Loucy (cell line): ENCODE measurements around the gene ANXA3.

Experiments used
- H2AFZ ChIP-seq: fragments of 200-600 bp; sonication (generic); 2 replicates; pipeline ENCODE4 v1.6.0; 2016; ENCODE audit warnings: antibody characterized with exemption, mild to moderate bottlenecking, low read length, moderate library complexity
- H3F3A ChIP-seq: fragments of 200-600 bp; 2 replicates; pipeline ENCODE4 v1.6.0; 2016; ENCODE audit warnings: antibody characterized with exemption, low read depth, mild to moderate bottlenecking
- H3K27me3 ChIP-seq: fragments of 200-600 bp; sonication (generic); 2 replicates; pipeline ENCODE4 v1.6.1; 2014; ENCODE audit warnings: low read length, mild to moderate bottlenecking; ENCODE audit not compliant: insufficient read depth, poor library complexity, severe bottlenecking
- H3K36me3 ChIP-seq: fragments of 200-600 bp; sonication (generic); 2 replicates; pipeline ENCODE4 v1.6.1; 2016; ENCODE audit warnings: low read length; ENCODE audit not compliant: insufficient read depth
- H3K4me1 ChIP-seq: fragments of 200-600 bp; sonication (generic); 2 replicates; pipeline ENCODE4 v1.5.1; 2014; ENCODE audit warnings: low read length, mild to moderate bottlenecking; ENCODE audit not compliant: insufficient read depth, poor library complexity, severe bottlenecking
- H3K4me2 ChIP-seq: fragments of 200-600 bp; sonication (generic); 2 replicates; pipeline ENCODE4 v1.6.0; 2014; ENCODE audit warnings: antibody characterized with exemption, low read length, low read depth, mild to moderate bottlenecking; ENCODE audit not compliant: poor library complexity, severe bottlenecking
- H3K4me3 ChIP-seq: fragments of 200-600 bp; sonication (generic); 2 replicates; pipeline ENCODE4 v1.5.1; 2014; ENCODE audit warnings: low read length, mild to moderate bottlenecking, mixed read lengths; ENCODE audit not compliant: poor library complexity, severe bottlenecking
- H3K79me2 ChIP-seq: fragments of 200-600 bp; sonication (generic); 2 replicates; pipeline ENCODE4 v1.6.1; 2014; ENCODE audit warnings: low read length; ENCODE audit not compliant: insufficient read depth
- H3K9ac ChIP-seq: fragments of 200-600 bp; sonication (generic); 2 replicates; pipeline ENCODE4 v1.6.0; 2014; ENCODE audit warnings: mild to moderate bottlenecking, low read depth, low read length, moderate library complexity; ENCODE audit not compliant: poor library complexity, severe bottlenecking
- H3K9me2 ChIP-seq: fragments of 200-600 bp; sonication (generic); replicated peaks from 2 replicates; pipeline ENCODE4 v1.6.1; 2016; ENCODE audit warnings: low read depth, low read length, mixed read lengths
- H3K9me3 ChIP-seq: fragments of 200-600 bp; sonication (generic); 2 replicates; pipeline ENCODE4 v1.6.1; 2014; ENCODE audit warnings: mild to moderate bottlenecking, antibody characterized with exemption, low read length, low read depth; ENCODE audit not compliant: insufficient read depth
- H4K20me1 ChIP-seq: fragments of 200-600 bp; sonication (generic); 2 replicates; pipeline ENCODE4 v1.6.0; 2014; ENCODE audit warnings: antibody characterized with exemption, low read length, mild to moderate bottlenecking; ENCODE audit not compliant: insufficient read depth, poor library complexity, severe bottlenecking
- EZH2phosphoT487 ChIP-seq: fragments of 200-600 bp; IDR thresholded peaks from 2 replicates; pipeline ENCODE4 v1.6.1; 2018; ENCODE audit warnings: antibody characterized with exemption, mild to moderate bottlenecking, moderate library complexity, borderline replicate concordance
- TF ChIP-seq, protein P1 (sequence below): fragments of 200-600 bp; sonication (generic); conservative IDR thresholded peaks from 2 replicates; pipeline ENCODE4 v1.5.1; 2014; ENCODE audit warnings: mild to moderate bottlenecking, antibody characterized with exemption, low read length

ANXA3 gene

DNA sequence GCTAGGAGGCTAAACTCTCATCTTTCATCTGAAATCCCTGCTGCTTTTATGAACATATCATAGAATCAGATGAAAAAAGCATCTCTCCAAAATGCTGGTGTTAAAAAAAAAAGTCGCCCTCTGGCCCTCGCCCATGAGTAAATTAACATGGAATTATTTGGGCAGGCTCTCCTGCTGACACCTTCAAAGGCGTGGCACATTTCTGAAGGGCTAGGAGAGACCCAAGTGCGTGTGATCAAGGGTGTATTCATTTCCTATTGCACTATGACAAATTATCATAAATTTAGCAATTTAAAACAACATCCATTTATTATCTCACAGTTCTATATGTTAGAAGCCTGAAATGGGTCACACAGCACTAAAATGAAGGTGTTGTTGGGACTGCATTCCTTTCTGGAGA, 5.1 kb downstream of the ANXA3 start:
- H2AFZ ChIP-seq = no peak overlapping the region

DNA sequence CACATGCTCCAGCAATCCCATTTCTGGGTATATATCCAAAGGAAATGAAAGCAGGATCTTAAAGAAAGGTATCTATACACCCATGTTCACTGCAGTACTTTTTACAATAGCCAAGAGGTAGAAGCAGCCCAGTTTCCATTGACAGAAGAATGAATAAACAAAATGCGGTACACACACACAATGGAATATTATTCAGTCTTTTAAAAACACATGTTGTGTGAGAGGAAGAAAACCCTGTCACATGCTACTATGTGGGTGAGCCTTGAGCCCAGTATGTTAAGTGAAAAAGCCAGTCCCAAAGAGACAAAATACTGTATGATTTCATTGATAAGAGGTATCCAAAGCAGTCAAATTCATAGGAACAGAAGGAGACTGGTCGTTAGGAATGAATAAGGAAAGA, 6.3 kb downstream of the ANXA3 start:
- Histone ChIP-seq H3K79me2 (no peaks in the 10 kb centered on the region), H3K4me3 (no peak overlapping the region), H3K9me2 (no peaks in the 10 kb centered on the region), H3K9me3 (no peaks in the 10 kb centered on the region), H3K27me3 (no peaks in the 10 kb centered on the region), H4K20me1 (no peaks in the 10 kb centered on the region), H3K9ac (no peak overlapping the region), H3F3A (no peaks in the 10 kb centered on the region), H2AFZ (0 out of 2 replicates have a peak overlapping the region, but pooled peaks have one; percentile 15), H3K4me2 (no peak overlapping the region), H3K4me1 (peaks cover 10% of the 10 kb centered on the region), H3K36me3 (no peaks in the 10 kb centered on the region)
- TF ChIP-seq EZH2phosphoT487 = no peak
- TF ChIP-seq, protein P1, sequence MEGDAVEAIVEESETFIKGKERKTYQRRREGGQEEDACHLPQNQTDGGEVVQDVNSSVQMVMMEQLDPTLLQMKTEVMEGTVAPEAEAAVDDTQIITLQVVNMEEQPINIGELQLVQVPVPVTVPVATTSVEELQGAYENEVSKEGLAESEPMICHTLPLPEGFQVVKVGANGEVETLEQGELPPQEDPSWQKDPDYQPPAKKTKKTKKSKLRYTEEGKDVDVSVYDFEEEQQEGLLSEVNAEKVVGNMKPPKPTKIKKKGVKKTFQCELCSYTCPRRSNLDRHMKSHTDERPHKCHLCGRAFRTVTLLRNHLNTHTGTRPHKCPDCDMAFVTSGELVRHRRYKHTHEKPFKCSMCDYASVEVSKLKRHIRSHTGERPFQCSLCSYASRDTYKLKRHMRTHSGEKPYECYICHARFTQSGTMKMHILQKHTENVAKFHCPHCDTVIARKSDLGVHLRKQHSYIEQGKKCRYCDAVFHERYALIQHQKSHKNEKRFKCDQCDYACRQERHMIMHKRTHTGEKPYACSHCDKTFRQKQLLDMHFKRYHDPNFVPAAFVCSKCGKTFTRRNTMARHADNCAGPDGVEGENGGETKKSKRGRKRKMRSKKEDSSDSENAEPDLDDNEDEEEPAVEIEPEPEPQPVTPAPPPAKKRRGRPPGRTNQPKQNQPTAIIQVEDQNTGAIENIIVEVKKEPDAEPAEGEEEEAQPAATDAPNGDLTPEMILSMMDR = no peak

More for the DNA sequence above, 5.1 kb downstream of the ANXA3 start:
- no peaks in the 10 kb centered on the region for H3F3A ChIP-seq
- no peak overlapping the region for H3K4me3 ChIP-seq
- H3K4me2 ChIP-seq = no peak overlapping the region
- no peaks in the 10 kb centered on the region for H3K79me2 ChIP-seq
- no peaks in the 10 kb centered on the region for H4K20me1 ChIP-seq
- peaks cover 12% of the 10 kb centered on the region for H3K4me1 ChIP-seq
- H3K9me3 ChIP-seq = no peaks in the 10 kb centered on the region
- H3K9me2 ChIP-seq = no peaks in the 10 kb centered on the region
- H3K27me3 ChIP-seq = no peaks in the 10 kb centered on the region
- no peak overlapping the region for H3K9ac ChIP-seq
- TF ChIP-seq EZH2phosphoT487 = no peak
- TF ChIP-seq, protein P1 = no peak
- no peaks in the 10 kb centered on the region for H3K36me3 ChIP-seq

DNA sequence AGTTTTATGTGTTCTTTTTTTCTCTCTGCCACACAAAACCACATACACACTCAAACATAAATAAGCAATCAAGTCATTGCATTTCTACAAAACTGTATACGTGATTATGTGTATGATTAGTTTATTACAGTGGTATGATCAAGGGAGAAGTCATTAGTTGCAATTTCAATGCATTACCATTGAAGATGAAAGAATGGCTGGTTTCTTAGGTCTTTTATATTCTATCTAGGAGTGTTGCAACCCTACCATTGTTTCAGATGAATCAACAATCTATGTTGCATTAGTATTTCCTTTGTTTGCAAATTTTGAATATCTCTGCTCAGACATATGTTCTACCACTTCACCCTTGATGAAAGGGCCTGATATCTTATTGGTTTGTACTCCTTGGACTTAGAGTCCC, 6.8 kb downstream of the ANXA3 start:
- Histone ChIP-seq H3K9ac (no peak overlapping the region), H3K9me3 (no peaks in the 10 kb centered on the region), H3K4me2 (no peak overlapping the region)

More for the DNA sequence above, 6.8 kb downstream of the ANXA3 start:
- Histone ChIP-seq H3K79me2 (no peaks in the 10 kb centered on the region), H4K20me1 (no peaks in the 10 kb centered on the region), H3K9me2 (no peaks in the 10 kb centered on the region), H3K27me3 (no peaks in the 10 kb centered on the region), H2AFZ (no peak overlapping the region), H3K4me1 (peaks cover 10% of the 10 kb centered on the region), H3K4me3 (no peak overlapping the region), H3K36me3 (no peaks in the 10 kb centered on the region), H3F3A (no peaks in the 10 kb centered on the region)
- TF ChIP-seq, protein P1 = no peak
- TF ChIP-seq EZH2phosphoT487 = no peak
